K562 (cell line): Measurements from ENCODE around the gene MCAM. TPM values are rescaled to one million over a fixed set of nuclear protein-coding genes. Genes with fewer than 3 reads are reported as not detected.

Source experiments
- BCOR ChIP-seq: fragments of 450-650 bp; IDR thresholded peaks from 2 replicates; pipeline ENCODE4 v1.6.1; 2016
- CREBBP ChIP-seq: IDR thresholded peaks from one replicate; pipeline ENCODE4 v1.6.1; 2012; ENCODE audit warnings: low read depth, mild to moderate bottlenecking, control low read depth, inconsistent platforms, low read length
- FOXK1 ChIP-seq: sonication (generic); formaldehyde crosslinking; IDR thresholded peaks from 2 replicates; pipeline ENCODE4 v1.8.0; 2022; ENCODE audit warnings: missing genetic modification reagents, mild to moderate bottlenecking, borderline replicate concordance
- GATAD2A ChIP-seq: fragments of 450-650 bp; IDR thresholded peaks from 2 replicates; pipeline ENCODE4 v1.6.1; 2017
- KAT8 ChIP-seq: fragments of 450-650 bp; IDR thresholded peaks from 2 replicates; pipeline ENCODE4 v1.6.1; 2016; ENCODE audit warnings: low read depth, mild to moderate bottlenecking
- MAZ ChIP-seq, 2 experiments: fragments of 450-650 bp in 1 of 2; sonication (generic) in 1 of 2; formaldehyde crosslinking; IDR thresholded peaks in 1 of 2; conservative IDR thresholded peaks in 1 of 2; 2 replicates each; pipeline versions ENCODE4 v1.4.0 to v1.5.0; 2020; ENCODE audit warnings: mild to moderate bottlenecking in 1 of 2, missing genetic modification reagents in 1 of 2
- ZNF518B ChIP-seq: fragments of 250-450 bp; sonication (Bioruptor Pico); IDR thresholded peaks from 2 replicates; pipeline ENCODE4 v1.5.0; 2021; ENCODE audit warnings: mild to moderate bottlenecking, moderate library complexity
- polyA plus RNA-seq, 8 experiments: library from polyadenylated mRNA; depleted of rRNA in 4 of 8; stranded (reverse) in 5 of 8; unstranded in 3 of 8; fragments of >200 nt; fragmentation: Nextera tagmentation in 2 of 8; fragmentation: Illumina TruSeq in 1 of 8; extraction: Ambion mirVana in 2 of 8; extraction: Trizol in 1 of 8; gene quantifications; 2 replicates each; pipeline versions ENCODE4 v1.2.1 to v1.2.3, GENCODE V29; 2011 to 2014; ENCODE audit warnings: inconsistent platforms in 1 of 8, missing spikeins in 1 of 8
- total RNA-seq, 7 experiments: library from RNA; depleted of rRNA in 6 of 7; stranded (reverse); fragments of >200 nt in 6 of 7; fragmentation: Illumina TruSeq in 2 of 7; extraction: Trizol in 2 of 7; gene quantifications; 2 replicates each; pipeline versions ENCODE4 v1.2.1 to v1.2.3, GENCODE V29; 2011 to 2021; ENCODE audit warnings: low replicate concordance in 1 of 7
- TF ChIP-seq, protein P1 (sequence below), 3 experiments: fragments of 200-800 bp in 1 of 3; fragments of 250-450 bp in 1 of 3; fragments of 450-650 bp in 1 of 3; sonication (Bioruptor Pico) in 1 of 3; sonication (Bioruptor generic) in 1 of 3; formaldehyde crosslinking in 1 of 3; IDR thresholded peaks; 2 replicates each; pipeline versions ENCODE4 v1.6.1 to v1.8.0; 2016 to 2022; ENCODE audit warnings: mild to moderate bottlenecking in 2 of 3, missing genetic modification characterization in 2 of 3, missing compliant biosample characterization in 1 of 3, moderate library complexity in 1 of 3
- TF ChIP-seq, protein P2 (sequence below): fragments of 450-650 bp; IDR thresholded peaks from 2 replicates; pipeline ENCODE4 v1.6.1; 2016; ENCODE audit warnings: borderline replicate concordance
- TF ChIP-seq, protein P3 (sequence below): sonication (generic); formaldehyde crosslinking; IDR thresholded peaks from 2 replicates; pipeline ENCODE4 v1.8.0; 2023; ENCODE audit warnings: missing genetic modification reagents, mild to moderate bottlenecking, borderline replicate concordance

Gene MCAM
- total and polyA plus RNA-seq, 9 of the 15 experiments (the other 6 are each of a cell fraction or from before 2014, with no cell fraction given), result 14.7 to 118 (median 53.6) TPM

DNA sequence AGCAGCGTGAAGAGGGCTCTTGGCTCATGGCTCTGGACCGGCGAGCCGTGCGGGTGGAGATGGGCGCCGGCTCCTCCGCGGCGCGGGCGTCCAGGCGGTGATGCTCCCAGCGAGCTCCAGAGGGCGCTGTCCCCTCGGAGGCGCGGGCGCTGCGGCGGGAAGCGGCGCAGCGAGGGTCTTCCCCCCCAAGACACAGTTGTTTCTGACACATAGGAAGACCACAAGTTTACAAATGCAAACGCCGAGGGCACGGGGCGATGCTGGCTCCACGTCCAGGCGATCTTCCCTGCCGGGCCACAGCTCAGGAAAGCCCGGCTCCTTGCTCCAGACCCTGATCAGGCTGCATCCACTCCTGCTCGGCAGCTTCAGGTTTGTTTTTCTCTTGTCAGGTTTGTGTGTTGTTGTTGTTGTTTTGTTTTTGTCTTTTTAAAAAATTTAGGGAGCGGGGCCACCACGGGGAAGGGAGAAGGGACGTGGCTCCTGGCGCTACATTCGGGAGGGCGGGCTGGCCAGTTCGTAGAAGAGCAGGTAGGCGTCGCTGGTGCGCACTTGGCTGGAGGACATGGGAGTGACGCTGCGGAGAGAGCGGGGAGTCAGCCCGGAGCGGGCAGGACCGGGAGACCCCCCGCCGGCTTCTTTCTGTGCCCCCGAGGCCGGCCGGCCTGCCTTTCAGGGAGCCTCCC lies 39.6 kb upstream of the MCAM start (continued):
- TF ChIP-seq, protein P1, sequence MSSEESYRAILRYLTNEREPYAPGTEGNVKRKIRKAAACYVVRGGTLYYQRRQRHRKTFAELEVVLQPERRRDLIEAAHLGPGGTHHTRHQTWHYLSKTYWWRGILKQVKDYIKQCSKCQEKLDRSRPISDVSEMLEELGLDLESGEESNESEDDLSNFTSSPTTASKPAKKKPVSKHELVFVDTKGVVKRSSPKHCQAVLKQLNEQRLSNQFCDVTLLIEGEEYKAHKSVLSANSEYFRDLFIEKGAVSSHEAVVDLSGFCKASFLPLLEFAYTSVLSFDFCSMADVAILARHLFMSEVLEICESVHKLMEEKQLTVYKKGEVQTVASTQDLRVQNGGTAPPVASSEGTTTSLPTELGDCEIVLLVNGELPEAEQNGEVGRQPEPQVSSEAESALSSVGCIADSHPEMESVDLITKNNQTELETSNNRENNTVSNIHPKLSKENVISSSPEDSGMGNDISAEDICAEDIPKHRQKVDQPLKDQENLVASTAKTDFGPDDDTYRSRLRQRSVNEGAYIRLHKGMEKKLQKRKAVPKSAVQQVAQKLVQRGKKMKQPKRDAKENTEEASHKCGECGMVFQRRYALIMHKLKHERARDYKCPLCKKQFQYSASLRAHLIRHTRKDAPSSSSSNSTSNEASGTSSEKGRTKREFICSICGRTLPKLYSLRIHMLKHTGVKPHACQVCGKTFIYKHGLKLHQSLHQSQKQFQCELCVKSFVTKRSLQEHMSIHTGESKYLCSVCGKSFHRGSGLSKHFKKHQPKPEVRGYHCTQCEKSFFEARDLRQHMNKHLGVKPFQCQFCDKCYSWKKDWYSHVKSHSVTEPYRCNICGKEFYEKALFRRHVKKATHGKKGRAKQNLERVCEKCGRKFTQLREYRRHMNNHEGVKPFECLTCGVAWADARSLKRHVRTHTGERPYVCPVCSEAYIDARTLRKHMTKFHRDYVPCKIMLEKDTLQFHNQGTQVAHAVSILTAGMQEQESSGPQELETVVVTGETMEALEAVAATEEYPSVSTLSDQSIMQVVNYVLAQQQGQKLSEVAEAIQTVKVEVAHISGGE (CRISPR knock-in tag; IDR thresholded peaks at IDR 0.05), result no peak
- TF ChIP-seq KAT8 (no peak), MAZ (CRISPR knock-in tag; conservative IDR thresholded peaks at IDR 0.05 in 1 of 2, IDR thresholded peaks at IDR 0.05 in 1 of 2) (peak in 1 of 2 experiments; percentile 74; a peak in 3 of 4 replicates), ZNF518B (CRISPR knock-in tag) (no peak), FOXK1 (no peak), CREBBP (no peak), GATAD2A (no peak), BCOR (0 out of 2 replicates have a peak, but pooled peaks have one; percentile 47)
- TF ChIP-seq, protein P2, sequence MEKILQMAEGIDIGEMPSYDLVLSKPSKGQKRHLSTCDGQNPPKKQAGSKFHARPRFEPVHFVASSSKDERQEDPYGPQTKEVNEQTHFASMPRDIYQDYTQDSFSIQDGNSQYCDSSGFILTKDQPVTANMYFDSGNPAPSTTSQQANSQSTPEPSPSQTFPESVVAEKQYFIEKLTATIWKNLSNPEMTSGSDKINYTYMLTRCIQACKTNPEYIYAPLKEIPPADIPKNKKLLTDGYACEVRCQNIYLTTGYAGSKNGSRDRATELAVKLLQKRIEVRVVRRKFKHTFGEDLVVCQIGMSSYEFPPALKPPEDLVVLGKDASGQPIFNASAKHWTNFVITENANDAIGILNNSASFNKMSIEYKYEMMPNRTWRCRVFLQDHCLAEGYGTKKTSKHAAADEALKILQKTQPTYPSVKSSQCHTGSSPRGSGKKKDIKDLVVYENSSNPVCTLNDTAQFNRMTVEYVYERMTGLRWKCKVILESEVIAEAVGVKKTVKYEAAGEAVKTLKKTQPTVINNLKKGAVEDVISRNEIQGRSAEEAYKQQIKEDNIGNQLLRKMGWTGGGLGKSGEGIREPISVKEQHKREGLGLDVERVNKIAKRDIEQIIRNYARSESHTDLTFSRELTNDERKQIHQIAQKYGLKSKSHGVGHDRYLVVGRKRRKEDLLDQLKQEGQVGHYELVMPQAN, result peak; percentile 30; the same call in 1 of the 2 replicates
- TF ChIP-seq, protein P3, sequence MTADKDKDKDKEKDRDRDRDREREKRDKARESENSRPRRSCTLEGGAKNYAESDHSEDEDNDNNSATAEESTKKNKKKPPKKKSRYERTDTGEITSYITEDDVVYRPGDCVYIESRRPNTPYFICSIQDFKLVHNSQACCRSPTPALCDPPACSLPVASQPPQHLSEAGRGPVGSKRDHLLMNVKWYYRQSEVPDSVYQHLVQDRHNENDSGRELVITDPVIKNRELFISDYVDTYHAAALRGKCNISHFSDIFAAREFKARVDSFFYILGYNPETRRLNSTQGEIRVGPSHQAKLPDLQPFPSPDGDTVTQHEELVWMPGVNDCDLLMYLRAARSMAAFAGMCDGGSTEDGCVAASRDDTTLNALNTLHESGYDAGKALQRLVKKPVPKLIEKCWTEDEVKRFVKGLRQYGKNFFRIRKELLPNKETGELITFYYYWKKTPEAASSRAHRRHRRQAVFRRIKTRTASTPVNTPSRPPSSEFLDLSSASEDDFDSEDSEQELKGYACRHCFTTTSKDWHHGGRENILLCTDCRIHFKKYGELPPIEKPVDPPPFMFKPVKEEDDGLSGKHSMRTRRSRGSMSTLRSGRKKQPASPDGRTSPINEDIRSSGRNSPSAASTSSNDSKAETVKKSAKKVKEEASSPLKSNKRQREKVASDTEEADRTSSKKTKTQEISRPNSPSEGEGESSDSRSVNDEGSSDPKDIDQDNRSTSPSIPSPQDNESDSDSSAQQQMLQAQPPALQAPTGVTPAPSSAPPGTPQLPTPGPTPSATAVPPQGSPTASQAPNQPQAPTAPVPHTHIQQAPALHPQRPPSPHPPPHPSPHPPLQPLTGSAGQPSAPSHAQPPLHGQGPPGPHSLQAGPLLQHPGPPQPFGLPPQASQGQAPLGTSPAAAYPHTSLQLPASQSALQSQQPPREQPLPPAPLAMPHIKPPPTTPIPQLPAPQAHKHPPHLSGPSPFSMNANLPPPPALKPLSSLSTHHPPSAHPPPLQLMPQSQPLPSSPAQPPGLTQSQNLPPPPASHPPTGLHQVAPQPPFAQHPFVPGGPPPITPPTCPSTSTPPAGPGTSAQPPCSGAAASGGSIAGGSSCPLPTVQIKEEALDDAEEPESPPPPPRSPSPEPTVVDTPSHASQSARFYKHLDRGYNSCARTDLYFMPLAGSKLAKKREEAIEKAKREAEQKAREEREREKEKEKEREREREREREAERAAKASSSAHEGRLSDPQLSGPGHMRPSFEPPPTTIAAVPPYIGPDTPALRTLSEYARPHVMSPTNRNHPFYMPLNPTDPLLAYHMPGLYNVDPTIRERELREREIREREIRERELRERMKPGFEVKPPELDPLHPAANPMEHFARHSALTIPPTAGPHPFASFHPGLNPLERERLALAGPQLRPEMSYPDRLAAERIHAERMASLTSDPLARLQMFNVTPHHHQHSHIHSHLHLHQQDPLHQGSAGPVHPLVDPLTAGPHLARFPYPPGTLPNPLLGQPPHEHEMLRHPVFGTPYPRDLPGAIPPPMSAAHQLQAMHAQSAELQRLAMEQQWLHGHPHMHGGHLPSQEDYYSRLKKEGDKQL (CRISPR knock-in tag), result no peak
